Measurements from ENCODE around the gene RANBP9. TPM values are rescaled to one million over a fixed set of nuclear protein-coding genes. Genes with fewer than 3 reads are reported as not detected.
A peak's percentile ranks its signal among the peaks of the same experiment; 100 is the strongest.

Gene RANBP9
- total and polyA plus RNA-seq, 2 experiments from 2014 or later = 12.1 to 31.8 TPM

GRCh38 chr6:13678255-13678983, 33.2 kb downstream of the RANBP9 start:
- H3K4me1 ChIP-seq (ENCODE audit: insufficient read depth) = no peaks in the 10 kb centered on the region
- peaks cover 96% of the 10 kb centered on the region for H3K79me2 ChIP-seq (replicated peaks; ENCODE audit: insufficient read depth)
- no peak overlapping the region for H3K4me3 ChIP-seq
- no peaks in the 10 kb centered on the region for H3K36me3 ChIP-seq (ENCODE audit: insufficient read depth)
- H3K27ac Mint-ChIP-seq = peak overlapping the region; percentile 47; the same call in 1 of the 2 replicates
- H3K27me3 Mint-ChIP-seq (ENCODE audit: insufficient read depth, low read depth, poor library complexity) = peaks cover 2% of the 10 kb centered on the region
- H4K20me1 ChIP-seq (replicated peaks; ENCODE audit: insufficient read depth) = no peaks in the 10 kb centered on the region
- H3K36me3 Mint-ChIP-seq (ENCODE audit: low read depth) = peaks cover 9% of the 10 kb centered on the region; the same call in 2 of the 3 replicates
- ATAC-seq (peak; percentile 61; the same call in 2 of the 3 replicates), DNase-seq (ENCODE audit: low spot score) (peak; percentile 16)
- 0 out of 3 replicates have a peak, but pooled peaks cover 6% of the 10 kb centered on the region for H3K9me3 Mint-ChIP-seq
- H3F3A ChIP-seq (replicated peaks; ENCODE audit: low read depth) = no peaks in the 10 kb centered on the region
- TF ChIP-seq ZNF114 (CRISPR knock-in tag; IDR thresholded peaks at IDR 0.05) = no peak
- TF ChIP-seq EZH2phosphoT487 (IDR thresholded peaks at IDR 0.05; ENCODE audit: unreplicated experiment) = no peak
- TF ChIP-seq, protein P1, sequence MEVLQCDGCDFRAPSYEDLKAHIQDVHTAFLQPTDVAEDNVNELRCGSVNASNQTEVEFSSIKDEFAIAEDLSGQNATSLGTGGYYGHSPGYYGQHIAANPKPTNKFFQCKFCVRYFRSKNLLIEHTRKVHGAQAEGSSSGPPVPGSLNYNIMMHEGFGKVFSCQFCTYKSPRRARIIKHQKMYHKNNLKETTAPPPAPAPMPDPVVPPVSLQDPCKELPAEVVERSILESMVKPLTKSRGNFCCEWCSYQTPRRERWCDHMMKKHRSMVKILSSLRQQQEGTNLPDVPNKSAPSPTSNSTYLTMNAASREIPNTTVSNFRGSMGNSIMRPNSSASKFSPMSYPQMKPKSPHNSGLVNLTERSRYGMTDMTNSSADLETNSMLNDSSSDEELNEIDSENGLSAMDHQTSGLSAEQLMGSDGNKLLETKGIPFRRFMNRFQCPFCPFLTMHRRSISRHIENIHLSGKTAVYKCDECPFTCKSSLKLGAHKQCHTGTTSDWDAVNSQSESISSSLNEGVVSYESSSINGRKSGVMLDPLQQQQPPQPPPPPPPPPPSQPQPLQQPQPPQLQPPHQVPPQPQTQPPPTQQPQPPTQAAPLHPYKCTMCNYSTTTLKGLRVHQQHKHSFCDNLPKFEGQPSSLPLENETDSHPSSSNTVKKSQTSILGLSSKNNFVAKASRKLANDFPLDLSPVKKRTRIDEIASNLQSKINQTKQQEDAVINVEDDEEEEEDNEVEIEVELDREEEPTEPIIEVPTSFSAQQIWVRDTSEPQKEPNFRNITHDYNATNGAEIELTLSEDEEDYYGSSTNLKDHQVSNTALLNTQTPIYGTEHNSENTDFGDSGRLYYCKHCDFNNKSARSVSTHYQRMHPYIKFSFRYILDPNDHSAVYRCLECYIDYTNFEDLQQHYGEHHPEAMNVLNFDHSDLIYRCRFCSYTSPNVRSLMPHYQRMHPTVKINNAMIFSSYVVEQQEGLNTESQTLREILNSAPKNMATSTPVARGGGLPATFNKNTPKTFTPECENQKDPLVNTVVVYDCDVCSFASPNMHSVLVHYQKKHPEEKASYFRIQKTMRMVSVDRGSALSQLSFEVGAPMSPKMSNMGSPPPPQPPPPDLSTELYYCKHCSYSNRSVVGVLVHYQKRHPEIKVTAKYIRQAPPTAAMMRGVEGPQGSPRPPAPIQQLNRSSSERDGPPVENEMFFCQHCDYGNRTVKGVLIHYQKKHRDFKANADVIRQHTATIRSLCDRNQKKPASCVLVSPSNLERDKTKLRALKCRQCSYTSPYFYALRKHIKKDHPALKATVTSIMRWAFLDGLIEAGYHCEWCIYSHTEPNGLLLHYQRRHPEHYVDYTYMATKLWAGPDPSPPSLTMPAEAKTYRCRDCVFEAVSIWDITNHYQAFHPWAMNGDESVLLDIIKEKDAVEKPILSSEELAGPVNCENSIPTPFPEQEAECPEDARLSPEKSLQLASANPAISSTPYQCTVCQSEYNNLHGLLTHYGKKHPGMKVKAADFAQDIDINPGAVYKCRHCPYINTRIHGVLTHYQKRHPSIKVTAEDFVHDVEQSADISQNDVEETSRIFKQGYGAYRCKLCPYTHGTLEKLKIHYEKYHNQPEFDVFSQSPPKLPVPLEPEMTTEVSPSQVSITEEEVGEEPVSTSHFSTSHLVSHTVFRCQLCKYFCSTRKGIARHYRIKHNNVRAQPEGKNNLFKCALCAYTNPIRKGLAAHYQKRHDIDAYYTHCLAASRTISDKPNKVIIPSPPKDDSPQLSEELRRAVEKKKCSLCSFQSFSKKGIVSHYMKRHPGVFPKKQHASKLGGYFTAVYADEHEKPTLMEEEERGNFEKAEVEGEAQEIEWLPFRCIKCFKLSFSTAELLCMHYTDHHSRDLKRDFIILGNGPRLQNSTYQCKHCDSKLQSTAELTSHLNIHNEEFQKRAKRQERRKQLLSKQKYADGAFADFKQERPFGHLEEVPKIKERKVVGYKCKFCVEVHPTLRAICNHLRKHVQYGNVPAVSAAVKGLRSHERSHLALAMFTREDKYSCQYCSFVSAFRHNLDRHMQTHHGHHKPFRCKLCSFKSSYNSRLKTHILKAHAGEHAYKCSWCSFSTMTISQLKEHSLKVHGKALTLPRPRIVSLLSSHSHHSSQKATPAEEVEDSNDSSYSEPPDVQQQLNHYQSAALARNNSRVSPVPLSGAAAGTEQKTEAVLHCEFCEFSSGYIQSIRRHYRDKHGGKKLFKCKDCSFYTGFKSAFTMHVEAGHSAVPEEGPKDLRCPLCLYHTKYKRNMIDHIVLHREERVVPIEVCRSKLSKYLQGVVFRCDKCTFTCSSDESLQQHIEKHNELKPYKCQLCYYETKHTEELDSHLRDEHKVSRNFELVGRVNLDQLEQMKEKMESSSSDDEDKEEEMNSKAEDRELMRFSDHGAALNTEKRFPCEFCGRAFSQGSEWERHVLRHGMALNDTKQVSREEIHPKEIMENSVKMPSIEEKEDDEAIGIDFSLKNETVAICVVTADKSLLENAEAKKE (CRISPR knock-in tag; IDR thresholded peaks at IDR 0.05) = no peak
- TF ChIP-seq ZNF331 (CRISPR knock-in tag; IDR thresholded peaks at IDR 0.05; ENCODE audit: low read depth) = no peak
- no peak for TF ChIP-seq ETS1 (IDR thresholded peaks at IDR 0.05)
- TF ChIP-seq STAT1 (IDR thresholded peaks at IDR 0.05; ENCODE audit: unreplicated experiment) = no peak
- TF ChIP-seq NANOG (IDR thresholded peaks at IDR 0.05; ENCODE audit: borderline replicate concordance) = no peak
- no peak for TF ChIP-seq EZH2 (IDR thresholded peaks at IDR 0.05; ENCODE audit: low read depth, unreplicated experiment)
- no peak for TF ChIP-seq POLR2AphosphoS5 (IDR thresholded peaks at IDR 0.05; ENCODE audit: low read depth)
- no peak for TF ChIP-seq CREB1 (CRISPR knock-in tag; IDR thresholded peaks at IDR 0.05; ENCODE audit: low read depth)
- TF ChIP-seq, protein P2, sequence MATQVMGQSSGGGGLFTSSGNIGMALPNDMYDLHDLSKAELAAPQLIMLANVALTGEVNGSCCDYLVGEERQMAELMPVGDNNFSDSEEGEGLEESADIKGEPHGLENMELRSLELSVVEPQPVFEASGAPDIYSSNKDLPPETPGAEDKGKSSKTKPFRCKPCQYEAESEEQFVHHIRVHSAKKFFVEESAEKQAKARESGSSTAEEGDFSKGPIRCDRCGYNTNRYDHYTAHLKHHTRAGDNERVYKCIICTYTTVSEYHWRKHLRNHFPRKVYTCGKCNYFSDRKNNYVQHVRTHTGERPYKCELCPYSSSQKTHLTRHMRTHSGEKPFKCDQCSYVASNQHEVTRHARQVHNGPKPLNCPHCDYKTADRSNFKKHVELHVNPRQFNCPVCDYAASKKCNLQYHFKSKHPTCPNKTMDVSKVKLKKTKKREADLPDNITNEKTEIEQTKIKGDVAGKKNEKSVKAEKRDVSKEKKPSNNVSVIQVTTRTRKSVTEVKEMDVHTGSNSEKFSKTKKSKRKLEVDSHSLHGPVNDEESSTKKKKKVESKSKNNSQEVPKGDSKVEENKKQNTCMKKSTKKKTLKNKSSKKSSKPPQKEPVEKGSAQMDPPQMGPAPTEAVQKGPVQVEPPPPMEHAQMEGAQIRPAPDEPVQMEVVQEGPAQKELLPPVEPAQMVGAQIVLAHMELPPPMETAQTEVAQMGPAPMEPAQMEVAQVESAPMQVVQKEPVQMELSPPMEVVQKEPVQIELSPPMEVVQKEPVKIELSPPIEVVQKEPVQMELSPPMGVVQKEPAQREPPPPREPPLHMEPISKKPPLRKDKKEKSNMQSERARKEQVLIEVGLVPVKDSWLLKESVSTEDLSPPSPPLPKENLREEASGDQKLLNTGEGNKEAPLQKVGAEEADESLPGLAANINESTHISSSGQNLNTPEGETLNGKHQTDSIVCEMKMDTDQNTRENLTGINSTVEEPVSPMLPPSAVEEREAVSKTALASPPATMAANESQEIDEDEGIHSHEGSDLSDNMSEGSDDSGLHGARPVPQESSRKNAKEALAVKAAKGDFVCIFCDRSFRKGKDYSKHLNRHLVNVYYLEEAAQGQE (IDR thresholded peaks at IDR 0.05; ENCODE audit: unreplicated experiment) = no peak
- TF ChIP-seq JUNB (IDR thresholded peaks at IDR 0.05; ENCODE audit: unreplicated experiment) = no peak
- TF ChIP-seq, protein P3, sequence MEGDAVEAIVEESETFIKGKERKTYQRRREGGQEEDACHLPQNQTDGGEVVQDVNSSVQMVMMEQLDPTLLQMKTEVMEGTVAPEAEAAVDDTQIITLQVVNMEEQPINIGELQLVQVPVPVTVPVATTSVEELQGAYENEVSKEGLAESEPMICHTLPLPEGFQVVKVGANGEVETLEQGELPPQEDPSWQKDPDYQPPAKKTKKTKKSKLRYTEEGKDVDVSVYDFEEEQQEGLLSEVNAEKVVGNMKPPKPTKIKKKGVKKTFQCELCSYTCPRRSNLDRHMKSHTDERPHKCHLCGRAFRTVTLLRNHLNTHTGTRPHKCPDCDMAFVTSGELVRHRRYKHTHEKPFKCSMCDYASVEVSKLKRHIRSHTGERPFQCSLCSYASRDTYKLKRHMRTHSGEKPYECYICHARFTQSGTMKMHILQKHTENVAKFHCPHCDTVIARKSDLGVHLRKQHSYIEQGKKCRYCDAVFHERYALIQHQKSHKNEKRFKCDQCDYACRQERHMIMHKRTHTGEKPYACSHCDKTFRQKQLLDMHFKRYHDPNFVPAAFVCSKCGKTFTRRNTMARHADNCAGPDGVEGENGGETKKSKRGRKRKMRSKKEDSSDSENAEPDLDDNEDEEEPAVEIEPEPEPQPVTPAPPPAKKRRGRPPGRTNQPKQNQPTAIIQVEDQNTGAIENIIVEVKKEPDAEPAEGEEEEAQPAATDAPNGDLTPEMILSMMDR (conservative IDR thresholded peaks at IDR 0.05; ENCODE audit: low read depth in 2 of 2) = no peak
- no peak overlapping the region for H3K27ac ChIP-seq (ENCODE audit: low read depth)
- no peak overlapping the region for H3K4me2 ChIP-seq
- H3K27me3 ChIP-seq (ENCODE audit: insufficient read depth) = no peaks in the 10 kb centered on the region
- no peak overlapping the region for H3K4me3 Mint-ChIP-seq
- H3K4me1 Mint-ChIP-seq = peaks cover 12% of the 10 kb centered on the region
- H3K9me2 ChIP-seq (ENCODE audit: insufficient read depth) = no peaks in the 10 kb centered on the region
- H2AFZ ChIP-seq = no peak overlapping the region
